Measurements from ENCODE around the gene SRGAP1. TPM values are rescaled to one million over a fixed set of nuclear protein-coding genes. Genes with fewer than 3 reads are reported as not detected.

The SRGAP1 gene
- total and polyA plus RNA-seq, 2 experiments from 2014 or later, result 9.2 to 10.8 TPM

- H3K4me3 ChIP-seq, result no peak overlapping the region
- H2AFZ ChIP-seq, result no peak overlapping the region
- H3K27ac ChIP-seq, result no peak overlapping the region
- DNase-seq (ENCODE audit: low spot score), result no peak
- TF ChIP-seq CTCF (IDR thresholded peaks at IDR 0.05; ENCODE audit: poor library complexity), result no peak
- TF ChIP-seq EZH2 (IDR thresholded peaks at IDR 0.05; ENCODE audit: borderline replicate concordance), result no peak
- no peak for TF ChIP-seq EZH2phosphoT487 (IDR thresholded peaks at IDR 0.05; ENCODE audit: low read depth, severe bottlenecking, unreplicated experiment)
- H3K9me3 ChIP-seq (ENCODE audit: low read depth), result no peaks in the 10 kb centered on the region
- H3K27me3 ChIP-seq, result no peaks in the 10 kb centered on the region
- H3K4me1 ChIP-seq (ENCODE audit: insufficient read depth), result no peaks in the 10 kb centered on the region
- 96% methylated on average over 5 of the region's 5 CpGs for WGBS (ENCODE audit: low lambda C conversion rate, missing lambda C conversion rate)
- H3K36me3 ChIP-seq (replicated peaks; ENCODE audit: insufficient read depth, low read depth), result no peaks in the 10 kb centered on the region
- peaks cover 29% of the 10 kb centered on the region for H3K79me2 ChIP-seq
- no peaks in the 10 kb centered on the region for H3K9me2 ChIP-seq (replicated peaks; ENCODE audit: insufficient read depth)
- H3K4me2 ChIP-seq, result no peak overlapping the region
- H4K20me1 ChIP-seq (ENCODE audit: insufficient read depth, poor library complexity, severe bottlenecking), result no peaks in the 10 kb centered on the region
These were observed 116.5 kb downstream of the SRGAP1 start for GRCh38 chr12:63961048-63961447.

GRCh38 chr12:63961543-63961942 is 117.0 kb downstream of the SRGAP1 start:
- Histone ChIP-seq H2AFZ (no peak overlapping the region), H3K27me3 (no peaks in the 10 kb centered on the region), H3K36me3 (replicated peaks; ENCODE audit: insufficient read depth, low read depth) (no peaks in the 10 kb centered on the region), H3K27ac (no peak overlapping the region), H3K4me3 (no peak overlapping the region), H3K9me2 (replicated peaks; ENCODE audit: insufficient read depth) (no peaks in the 10 kb centered on the region), H3K4me1 (ENCODE audit: insufficient read depth) (no peaks in the 10 kb centered on the region), H3K79me2 (peaks cover 29% of the 10 kb centered on the region), H3K4me2 (no peak overlapping the region), H3K9me3 (ENCODE audit: low read depth) (no peaks in the 10 kb centered on the region), H4K20me1 (ENCODE audit: insufficient read depth, poor library complexity, severe bottlenecking) (no peaks in the 10 kb centered on the region)
- 94% methylated on average over 3 of the region's 3 CpGs for WGBS (ENCODE audit: low lambda C conversion rate, missing lambda C conversion rate)
- no peak for DNase-seq (ENCODE audit: low spot score)
- TF ChIP-seq EZH2phosphoT487 (IDR thresholded peaks at IDR 0.05; ENCODE audit: low read depth, severe bottlenecking, unreplicated experiment), result no peak
- no peak for TF ChIP-seq CTCF (IDR thresholded peaks at IDR 0.05; ENCODE audit: poor library complexity)
- no peak for TF ChIP-seq EZH2 (IDR thresholded peaks at IDR 0.05; ENCODE audit: borderline replicate concordance)

- Histone ChIP-seq H2AFZ (no peak overlapping the region), H3K36me3 (replicated peaks; ENCODE audit: insufficient read depth, low read depth) (no peaks in the 10 kb centered on the region), H3K9me2 (replicated peaks; ENCODE audit: insufficient read depth) (no peaks in the 10 kb centered on the region), H3K79me2 (peaks cover 29% of the 10 kb centered on the region), H3K9me3 (ENCODE audit: low read depth) (no peaks in the 10 kb centered on the region), H3K4me1 (ENCODE audit: insufficient read depth) (no peaks in the 10 kb centered on the region), H3K4me3 (no peak overlapping the region), H3K4me2 (no peak overlapping the region), H3K27ac (no peak overlapping the region), H3K27me3 (no peaks in the 10 kb centered on the region), H4K20me1 (ENCODE audit: insufficient read depth, poor library complexity, severe bottlenecking) (no peaks in the 10 kb centered on the region)
- TF ChIP-seq EZH2 (IDR thresholded peaks at IDR 0.05; ENCODE audit: borderline replicate concordance) (no peak), CTCF (IDR thresholded peaks at IDR 0.05; ENCODE audit: poor library complexity) (no peak), EZH2phosphoT487 (IDR thresholded peaks at IDR 0.05; ENCODE audit: low read depth, severe bottlenecking, unreplicated experiment) (no peak)
- no peak for DNase-seq (ENCODE audit: low spot score)
- 89% methylated on average over 2 of the region's 2 CpGs for WGBS (ENCODE audit: low lambda C conversion rate, missing lambda C conversion rate)
These were observed 119.4 kb downstream of the SRGAP1 start for GRCh38 chr12:63963868-63964267.

GRCh38 chr12:63964301-63964700 is 119.8 kb downstream of the SRGAP1 start:
- no peak overlapping the region for H3K27ac ChIP-seq
- no peak for DNase-seq (ENCODE audit: low spot score)
- no peaks in the 10 kb centered on the region for H3K9me3 ChIP-seq (ENCODE audit: low read depth)
- no peaks in the 10 kb centered on the region for H3K36me3 ChIP-seq (replicated peaks; ENCODE audit: insufficient read depth, low read depth)
- no peaks in the 10 kb centered on the region for H3K4me1 ChIP-seq (ENCODE audit: insufficient read depth)
- no peaks in the 10 kb centered on the region for H3K9me2 ChIP-seq (replicated peaks; ENCODE audit: insufficient read depth)
- no peak overlapping the region for H3K4me3 ChIP-seq
- 96% methylated on average over 1 of the region's 1 CpG for WGBS (ENCODE audit: low lambda C conversion rate, missing lambda C conversion rate)
- H2AFZ ChIP-seq, result no peak overlapping the region
- H3K79me2 ChIP-seq, result peaks cover 27% of the 10 kb centered on the region
- H3K4me2 ChIP-seq, result no peak overlapping the region
- H3K27me3 ChIP-seq, result no peaks in the 10 kb centered on the region
- no peak for TF ChIP-seq EZH2 (IDR thresholded peaks at IDR 0.05; ENCODE audit: borderline replicate concordance)
- TF ChIP-seq EZH2phosphoT487 (IDR thresholded peaks at IDR 0.05; ENCODE audit: low read depth, severe bottlenecking, unreplicated experiment), result no peak
- no peak for TF ChIP-seq CTCF (IDR thresholded peaks at IDR 0.05; ENCODE audit: poor library complexity)
- H4K20me1 ChIP-seq (ENCODE audit: insufficient read depth, poor library complexity, severe bottlenecking), result no peaks in the 10 kb centered on the region
